Dermis blood vessel endothelial cell (primary cell): ENCODE data around the gene MCAM. TPM values are rescaled to one million over a fixed set of nuclear protein-coding genes. Genes with fewer than 3 reads are reported as not detected.

Experiments
- DNase-seq: peaks from one replicate; pipeline ENCODE4 v3.0.0; 2010
- total RNA-seq: library from RNA; depleted of rRNA; stranded (reverse); fragments of >200 nt; gene quantifications from 2 replicates; pipeline ENCODE4 v1.2.3, GENCODE V29; 2014

MCAM gene
- total RNA-seq, 1 donor from 2014 or later, result 1,718 TPM

DNA sequence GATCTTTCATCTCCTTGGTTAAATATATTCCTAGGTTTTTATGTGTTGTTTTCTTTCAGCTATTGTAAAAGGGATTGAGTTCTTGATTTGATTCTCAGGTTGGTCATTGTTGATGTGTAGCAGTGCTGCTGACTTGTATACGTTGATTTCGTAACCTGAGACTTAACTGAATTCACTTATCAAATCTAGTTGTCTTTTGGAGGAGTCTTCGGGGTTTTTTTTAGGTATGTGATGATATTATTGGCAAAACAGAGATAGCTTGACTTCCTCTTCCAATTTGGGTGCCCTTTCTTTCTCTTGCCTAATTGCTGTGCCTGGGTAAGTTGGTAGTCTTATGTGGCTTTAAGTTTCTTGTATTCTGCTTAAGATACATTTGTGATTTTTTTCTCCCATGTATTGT lies 57.9 kb downstream of the MCAM start:
- no peak for DNase-seq

Other genes with a start within 250 kb of the MCAM start
- gene VPS11, start 249.3 kb downstream of the MCAM start, total RNA-seq, result 24.6 and 25.7 TPM in 2 replicates
- gene HMBS, start 232.2 kb downstream of the MCAM start, total RNA-seq, result 3.4 and 11.2 TPM in 2 replicates
- gene DPAGT1, start 215.3 kb downstream of the MCAM start, total RNA-seq, result 21.3 and 50.6 TPM in 2 replicates
- 2.2 and 5.6 TPM in 2 replicates for gene C2CD2L, start 209.8 kb downstream of the MCAM start, total RNA-seq
- 14.8 and 19.2 TPM in 2 replicates for gene HINFP, start 195.6 kb downstream of the MCAM start, total RNA-seq
- gene ABCG4, start 168.1 kb downstream of the MCAM start, total RNA-seq, result 0.05 and 0.17 TPM in 2 replicates
- gene NLRX1, start 148.4 kb downstream of the MCAM start, total RNA-seq, result 18.4 and 22.0 TPM in 2 replicates
- not detected in 2 replicates for gene NHERF4, start 131.7 kb downstream of the MCAM start, total RNA-seq
- 13.8 and 22.8 TPM in 2 replicates for gene CBL, start 110.8 kb downstream of the MCAM start, total RNA-seq
- gene RNF26, start 17.4 kb upstream of the MCAM start, total RNA-seq, result 3.2 and 16.8 TPM in 2 replicates
- 60.2 and 127 TPM in 2 replicates for gene C1QTNF5, start 23.8 kb upstream of the MCAM start, total RNA-seq
- not detected in 2 replicates for gene MFRP, start 29.6 kb upstream of the MCAM start, total RNA-seq
- gene USP2, start 64.6 kb upstream of the MCAM start, total RNA-seq, result 0.33 and 1.2 TPM in 2 replicates
- gene THY1, start 106.0 kb upstream of the MCAM start, total RNA-seq, result 0.28 and 1.0 TPM in 2 replicates